K562 (cell line): ENCODE data around the gene CNKSR3. TPM values are rescaled to one million over a fixed set of nuclear protein-coding genes. Genes with fewer than 3 reads are reported as not detected.

Experiments used
- ATAC-seq: fragments of 200-7000 bp; cut with Tn5 transposase; 3 replicates; pipeline ENCODE4 v1.9.1; 2020; ENCODE audit warnings: moderate library complexity
- BruUV-seq: library from RNA; stranded (reverse); fragments of 400-500 nt; replicated peaks from 2 replicates; lab custom pipeline; 2021; lab: Mats Ljungman, UMichigan
- CTCF ChIA-PET: fragments of 300-600 bp; formaldehyde crosslinking; extraction: SDS; loops from one replicate; lab custom pipeline; 2021; ENCODE audit warnings: low intra/inter-chr PET ratio; lab: Yijun Ruan, JAX
- POLR2A ChIA-PET: fragments of 300-600, 350-650 bp; sonication (Branson Sonifier 250); formaldehyde crosslinking; extraction: SDS; loops from one replicate; lab custom pipeline; 2021; ENCODE audit warnings: antibody characterized with exemption, inconsistent platforms; lab: Yijun Ruan, JAX
- DNase-seq, 4 experiments: peaks; one replicate each; pipeline versions ENCODE4 v3.0.0 to v3.0.0-alpha.2; 2011 to 2018; ENCODE audit warnings: low spot score in 3 of 4, mixed read lengths in 3 of 4; ENCODE audit errors: extremely low read depth in 1 of 4
- FAIRE-seq: peaks from 2 replicates; lab custom pipeline; 2011; peaks lifted over from hg19 to GRCh38; lab: Jason Lieb, UNC
- H2AFZ ChIP-seq: 2 replicates; pipeline ENCODE4 v1.6.0; 2011; ENCODE audit warnings: low read depth, low read length, control low read depth, inconsistent platforms
- H3K27ac ChIP-seq: fragments of 200-600 bp; 3 replicates; pipeline ENCODE4 v1.8.0; 2011; ENCODE audit warnings: low read depth, mild to moderate bottlenecking, control low read depth, inconsistent platforms, low read length, moderate library complexity, mixed read lengths; ENCODE audit errors: extremely low read depth
- H3K27me3 ChIP-seq, 2 experiments: fragments of 300-600 bp in 1 of 2; 2 replicates in 1 of 2; 3 replicates in 1 of 2; pipeline versions ENCODE4 v1.6.0 to v1.8.0; 2011; ENCODE audit warnings: inconsistent platforms in 2 of 2, low read length in 2 of 2, mild to moderate bottlenecking in 1 of 2, mixed read lengths in 1 of 2, moderate library complexity in 1 of 2; ENCODE audit not compliant: control insufficient read depth in 2 of 2, insufficient read depth in 2 of 2
- H3K36me3 ChIP-seq: fragments of 300-600 bp; 3 replicates; pipeline ENCODE4 v1.8.0; 2011; ENCODE audit warnings: mild to moderate bottlenecking, low read length, inconsistent platforms; ENCODE audit not compliant: control insufficient read depth, insufficient read depth
- H3K4me1 ChIP-seq, 2 experiments: fragments of 200-600 bp in 1 of 2; replicated peaks in 1 of 2; 2 replicates in 1 of 2; 3 replicates in 1 of 2; pipeline versions ENCODE4 v1.5.1 to v1.8.0; 2011; ENCODE audit warnings: inconsistent platforms in 2 of 2, low read length in 2 of 2, mild to moderate bottlenecking in 1 of 2, mixed read lengths in 1 of 2, moderate library complexity in 1 of 2; ENCODE audit not compliant: control insufficient read depth in 2 of 2, insufficient read depth in 2 of 2
- H3K4me2 ChIP-seq: 2 replicates; pipeline ENCODE4 v1.6.1; 2011; ENCODE audit warnings: low read length, control low read depth, inconsistent platforms, mixed read lengths; ENCODE audit not compliant: insufficient read depth
- H3K4me3 ChIP-seq: fragments of 200-600 bp; sonication (generic), shearing (Covaris generic); 2 replicates; pipeline ENCODE4 v1.5.1; 2016; ENCODE audit warnings: control low read depth, inconsistent platforms
- H3K79me2 ChIP-seq: fragments of 200-600 bp; 3 replicates; pipeline ENCODE4 v1.8.0; 2011; ENCODE audit warnings: low read length, inconsistent platforms; ENCODE audit not compliant: control insufficient read depth, insufficient read depth
- H3K9ac ChIP-seq, 2 experiments: 2 replicates each; pipeline versions ENCODE4 v1.6.0 to v1.6.1; 2011; ENCODE audit warnings: low read depth in 2 of 2, low read length in 2 of 2, control low read depth in 1 of 2, inconsistent platforms in 1 of 2, mild to moderate bottlenecking in 1 of 2, mixed read lengths in 1 of 2; ENCODE audit not compliant: insufficient read depth in 1 of 2
- H3K9me1 ChIP-seq: one replicate; pipeline ENCODE4 v1.6.0; 2011; ENCODE audit warnings: inconsistent platforms, mild to moderate bottlenecking, low read length, moderate library complexity; ENCODE audit not compliant: control insufficient read depth, insufficient read depth
- H3K9me3 ChIP-seq: replicated peaks from 2 replicates; pipeline ENCODE4 v1.5.1; 2011; ENCODE audit warnings: low read depth, low read length, inconsistent platforms; ENCODE audit not compliant: control insufficient read depth, insufficient read depth
- H4K20me1 ChIP-seq: replicated peaks from 2 replicates; pipeline ENCODE4 v1.6.1; 2011; ENCODE audit warnings: low read length, inconsistent platforms, mixed read lengths; ENCODE audit not compliant: control insufficient read depth, insufficient read depth
- BMI1 ChIP-seq: fragments of 150-350 bp; IDR thresholded peaks from 2 replicates; pipeline ENCODE4 v1.6.1; 2014; ENCODE audit warnings: low read length
- CEBPB ChIP-seq: fragments of 450-650 bp; IDR thresholded peaks from 2 replicates; pipeline ENCODE4 v1.6.1; 2016; ENCODE audit warnings: missing genetic modification characterization, missing compliant biosample characterization
- HDAC3 ChIP-seq: fragments of 450-650 bp; IDR thresholded peaks from 2 replicates; pipeline ENCODE4 v1.6.1; 2018; ENCODE audit warnings: borderline replicate concordance, mild to moderate bottlenecking, moderate library complexity; ENCODE audit not compliant: partially characterized antibody
- MCM3 ChIP-seq: fragments of 450-650 bp; IDR thresholded peaks from 2 replicates; pipeline ENCODE4 v1.6.1; 2016
- MTA2 ChIP-seq: fragments of 450-650 bp; IDR thresholded peaks from 2 replicates; pipeline ENCODE4 v1.6.1; 2016; ENCODE audit warnings: low read depth
- NR4A1 ChIP-seq, 2 experiments: fragments of 250-450 bp in 1 of 2; fragments of 450-650 bp in 1 of 2; sonication (Bioruptor Pico) in 1 of 2; IDR thresholded peaks; 2 replicates each; pipeline versions ENCODE4 v1.4.0 to v1.6.1; 2016 to 2020; ENCODE audit warnings: mild to moderate bottlenecking in 2 of 2, missing compliant biosample characterization in 1 of 2, missing genetic modification characterization in 1 of 2, moderate library complexity in 1 of 2
- ZNF197 ChIP-seq: fragments of 200-800 bp; sonication (Bioruptor generic); IDR thresholded peaks from 2 replicates; pipeline ENCODE4 v1.6.1; 2016; ENCODE audit warnings: low read depth, missing genetic modification characterization, missing compliant biosample characterization
- whole genome bisulfite sequencing: fragments of 100-300 bp; shearing (Covaris generic); methylation state at CpG from one replicate; pipeline ENCODE4 v1.1.6; 2016; ENCODE audit warnings: low coverage, mixed read lengths; ENCODE audit not compliant: insufficient coverage; ENCODE audit errors: missing lambda C conversion rate; 5-methylcytosine and 5-hydroxymethylcytosine counted together
- in situ Hi-C: fragments of 300-500 bp; cut with MboI; formaldehyde crosslinking; loops from 4 replicates; pipeline ENCODE4 v1.15.0; 2018; ENCODE audit warnings: inconsistent platforms, mixed read lengths
- intact Hi-C: fragments of 100-400 bp; cut with micrococcal nuclease; formaldehyde crosslinking; loops from 2 replicates; pipeline ENCODE4 v1.14.2; 2022
- polyA plus RNA-seq, 8 experiments: library from polyadenylated mRNA; depleted of rRNA in 4 of 8; stranded (reverse) in 5 of 8; unstranded in 3 of 8; fragments of >200 nt; fragmentation: Nextera tagmentation in 2 of 8; fragmentation: Illumina TruSeq in 1 of 8; extraction: Ambion mirVana in 2 of 8; extraction: Trizol in 1 of 8; gene quantifications; 2 replicates each; pipeline versions ENCODE4 v1.2.1 to v1.2.3, GENCODE V29; 2011 to 2014; ENCODE audit warnings: inconsistent platforms in 1 of 8, missing spikeins in 1 of 8
- total RNA-seq, 7 experiments: library from RNA; depleted of rRNA in 6 of 7; stranded (reverse); fragments of >200 nt in 6 of 7; fragmentation: Illumina TruSeq in 2 of 7; extraction: Trizol in 2 of 7; gene quantifications; 2 replicates each; pipeline versions ENCODE4 v1.2.1 to v1.2.3, GENCODE V29; 2011 to 2021; ENCODE audit warnings: low replicate concordance in 1 of 7
- TF ChIP-seq, protein P1 (sequence below), 2 experiments: fragments of 450-650 bp; IDR thresholded peaks; 2 replicates each; pipeline ENCODE4 v1.6.1; 2018; ENCODE audit warnings: mild to moderate bottlenecking in 2 of 2, low read depth in 1 of 2; ENCODE audit not compliant: partially characterized antibody in 2 of 2

Gene CNKSR3
- total and polyA plus RNA-seq, 9 of the 15 experiments (the other 6 are each of a cell fraction or from before 2014, with no cell fraction given): 4.5 to 29.6 (median 9.5) TPM

DNA sequence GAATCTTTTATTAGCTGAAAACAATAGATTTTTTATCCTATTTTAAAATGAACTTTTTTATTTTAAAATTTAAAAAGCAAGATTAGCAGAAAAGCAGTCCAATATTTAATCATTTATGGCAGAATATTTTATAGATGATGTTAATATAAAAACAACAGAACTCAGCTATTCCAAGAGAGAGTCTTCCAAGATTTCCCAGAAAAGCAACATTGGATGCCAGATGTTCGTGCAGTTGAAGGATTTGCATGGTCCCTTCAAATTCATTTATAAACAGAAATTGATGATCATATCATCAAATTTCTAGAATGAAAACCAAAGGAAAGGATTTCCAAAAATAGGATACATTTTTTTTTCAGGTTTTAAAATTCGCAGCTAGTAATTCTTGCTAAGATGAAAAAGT, 25.4 kb upstream of the CNKSR3 start (continued):
- TF ChIP-seq NR4A1 (CRISPR knock-in tag; IDR thresholded peaks at IDR 0.05) (no peak), NR4A1 (tag; IDR thresholded peaks at IDR 0.05) (no peak), HDAC3 (no peak), ZNF197 (CRISPR knock-in tag) (no peak), MCM3 (no peak), BMI1 (no peak)
- TF ChIP-seq, protein P1, sequence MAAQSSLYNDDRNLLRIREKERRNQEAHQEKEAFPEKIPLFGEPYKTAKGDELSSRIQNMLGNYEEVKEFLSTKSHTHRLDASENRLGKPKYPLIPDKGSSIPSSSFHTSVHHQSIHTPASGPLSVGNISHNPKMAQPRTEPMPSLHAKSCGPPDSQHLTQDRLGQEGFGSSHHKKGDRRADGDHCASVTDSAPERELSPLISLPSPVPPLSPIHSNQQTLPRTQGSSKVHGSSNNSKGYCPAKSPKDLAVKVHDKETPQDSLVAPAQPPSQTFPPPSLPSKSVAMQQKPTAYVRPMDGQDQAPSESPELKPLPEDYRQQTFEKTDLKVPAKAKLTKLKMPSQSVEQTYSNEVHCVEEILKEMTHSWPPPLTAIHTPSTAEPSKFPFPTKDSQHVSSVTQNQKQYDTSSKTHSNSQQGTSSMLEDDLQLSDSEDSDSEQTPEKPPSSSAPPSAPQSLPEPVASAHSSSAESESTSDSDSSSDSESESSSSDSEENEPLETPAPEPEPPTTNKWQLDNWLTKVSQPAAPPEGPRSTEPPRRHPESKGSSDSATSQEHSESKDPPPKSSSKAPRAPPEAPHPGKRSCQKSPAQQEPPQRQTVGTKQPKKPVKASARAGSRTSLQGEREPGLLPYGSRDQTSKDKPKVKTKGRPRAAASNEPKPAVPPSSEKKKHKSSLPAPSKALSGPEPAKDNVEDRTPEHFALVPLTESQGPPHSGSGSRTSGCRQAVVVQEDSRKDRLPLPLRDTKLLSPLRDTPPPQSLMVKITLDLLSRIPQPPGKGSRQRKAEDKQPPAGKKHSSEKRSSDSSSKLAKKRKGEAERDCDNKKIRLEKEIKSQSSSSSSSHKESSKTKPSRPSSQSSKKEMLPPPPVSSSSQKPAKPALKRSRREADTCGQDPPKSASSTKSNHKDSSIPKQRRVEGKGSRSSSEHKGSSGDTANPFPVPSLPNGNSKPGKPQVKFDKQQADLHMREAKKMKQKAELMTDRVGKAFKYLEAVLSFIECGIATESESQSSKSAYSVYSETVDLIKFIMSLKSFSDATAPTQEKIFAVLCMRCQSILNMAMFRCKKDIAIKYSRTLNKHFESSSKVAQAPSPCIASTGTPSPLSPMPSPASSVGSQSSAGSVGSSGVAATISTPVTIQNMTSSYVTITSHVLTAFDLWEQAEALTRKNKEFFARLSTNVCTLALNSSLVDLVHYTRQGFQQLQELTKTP (IDR thresholded peaks at IDR 0.05; ENCODE audit: low read depth in 1 of 2, partially characterized antibody in 2 of 2): no peak

DNA sequence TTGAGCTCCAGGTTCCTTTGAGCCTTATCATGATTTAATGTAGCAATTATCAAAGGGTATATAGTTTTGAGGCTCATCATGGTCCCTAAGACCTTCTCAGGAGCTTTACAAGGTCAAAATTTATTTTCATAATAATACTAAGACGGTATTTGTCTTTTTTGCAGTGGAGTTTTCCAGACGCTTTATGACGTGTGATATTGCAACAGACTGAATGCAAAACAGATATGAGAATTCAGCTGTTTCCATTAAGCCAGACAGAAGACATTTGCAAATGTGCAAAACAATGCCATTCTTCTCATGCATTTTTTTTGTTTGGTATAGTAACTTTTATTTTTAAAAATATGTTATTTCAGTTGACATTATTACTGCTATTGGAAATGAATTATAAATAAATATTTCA, 24.7 kb upstream of the CNKSR3 start:
- 58% methylated on average over 3 of the region's 3 CpGs for WGBS
- TF ChIP-seq MTA2 (no peak), CEBPB (tag) (peak; percentile 29; the same call in 1 of the 2 replicates)
- CTCF ChIA-PET: no interaction called here
- H3K9me3 ChIP-seq: no peaks in the 10 kb centered on the region
- ATAC-seq (no peak), DNase-seq (no peak), FAIRE-seq (no peak)
- no peaks in the 10 kb centered on the region for H3K27me3 ChIP-seq
- no peaks in the 10 kb centered on the region for H3K9me1 ChIP-seq
- no peaks in the 10 kb centered on the region for H3K36me3 ChIP-seq
- H3K4me2 ChIP-seq: no peak overlapping the region
- POLR2A ChIA-PET: interaction anchor here (0.9 kb wide), 1 partner anchor 35 kb away, joined by 3 read pairs; no protein-coding TSS in a partner anchor
- no peaks in the 10 kb centered on the region for H3K79me2 ChIP-seq
- no peak overlapping the region for H2AFZ ChIP-seq
- peaks cover 4 to 7% of the 10 kb centered on the region in 2 experiments; a peak in 3 of 5 replicates for H3K4me1 ChIP-seq
- no peaks in the 10 kb centered on the region for H4K20me1 ChIP-seq
- no peak overlapping the region for H3K9ac ChIP-seq
- BruUV-seq: no TSS peak
- H3K4me3 ChIP-seq: no peak overlapping the region
- in situ Hi-C loops: no loop called here
- intact Hi-C loops: no loop called here
- no peak overlapping the region for H3K27ac ChIP-seq
